Hematopoietic multipotent progenitor cell treated with erythropoietin and hydrocortisone succinate and interleukin-3 and kit ligand, for 4 days (in vitro differentiated cells): Measurements from ENCODE around the gene CCL21.

Experiments used
- DNase-seq: peaks from one replicate; pipeline ENCODE4 v3.0.0-alpha.2; 2015

The CCL21 gene

GRCh38 chr9:34701769-34702736, 7.9 kb downstream of the CCL21 start:
- peak; percentile 87 for DNase-seq

- DNase-seq = peak; percentile 83
These were observed 8.7 kb downstream of the CCL21 start for GRCh38 chr9:34701023-34701768.

DNA sequence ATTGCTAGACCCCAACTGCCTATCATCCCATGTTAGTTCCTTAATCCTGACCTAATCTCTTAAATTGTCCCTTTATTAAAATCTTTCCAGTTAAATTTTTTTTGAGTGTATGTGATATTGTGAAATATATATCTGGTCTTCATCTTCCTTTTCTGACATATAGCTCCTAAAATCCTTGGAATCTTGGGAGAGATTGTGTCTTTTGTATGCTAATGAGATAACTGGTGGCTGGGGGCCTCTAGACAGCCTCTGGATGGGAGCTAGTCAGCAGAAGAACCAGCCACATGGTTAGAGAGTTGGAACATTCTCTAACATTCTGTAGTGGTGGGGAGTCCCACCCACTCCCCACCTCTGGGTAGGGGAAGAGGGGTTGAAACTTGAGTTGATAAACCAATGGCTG, 15.1 kb downstream of the CCL21 start:
- DNase-seq = no peak

GRCh38 chr9:34693560-34693959, 16.4 kb downstream of the CCL21 start:
- no peak for DNase-seq

DNA sequence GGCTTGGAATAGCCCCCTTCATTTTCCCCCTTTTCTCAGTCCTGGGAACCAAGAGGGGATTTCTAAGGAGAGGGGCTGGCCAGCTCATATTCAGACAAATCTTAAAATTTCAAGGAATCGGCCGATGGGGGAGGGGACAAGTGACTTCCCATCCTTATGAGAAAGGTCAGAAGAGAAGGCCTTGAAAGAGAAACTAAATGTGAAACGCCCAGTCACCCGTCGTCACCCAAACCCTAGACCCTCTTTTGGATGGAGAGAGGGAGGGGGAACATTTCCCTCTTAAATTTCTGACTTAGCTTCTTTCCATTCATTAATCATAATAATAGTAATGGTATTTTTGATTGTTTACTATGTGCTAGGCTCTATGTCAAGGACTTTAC, 18.0 kb downstream of the CCL21 start:
- no peak for DNase-seq

- peak; percentile 49 for DNase-seq
These were observed 18.7 kb downstream of the CCL21 start, which contains the start of gene CCL19 for GRCh38 chr9:34690983-34691935. TSS of gene CCL19 (minus strand) at chr9:34691276. CDS start at chr9:34691139, 137 bp downstream.

DNA sequence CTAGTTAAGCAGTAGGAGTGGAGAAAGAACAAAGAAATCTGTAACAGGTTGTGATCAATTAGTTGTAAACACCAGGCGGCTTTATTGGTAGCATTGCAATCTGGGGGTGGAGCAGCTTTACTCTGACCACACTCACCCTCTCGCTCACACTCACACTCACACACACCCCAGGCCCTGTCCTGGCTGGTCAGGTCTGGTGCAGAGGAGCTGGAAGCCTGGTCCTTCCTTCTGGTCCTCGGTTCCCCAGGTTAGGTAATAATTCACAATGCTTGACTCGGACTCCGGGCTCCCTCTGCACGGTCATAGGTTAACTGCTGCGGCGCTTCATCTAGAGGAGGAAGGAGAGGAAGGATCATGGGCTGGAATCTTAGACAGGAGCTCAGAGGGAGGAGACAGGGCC, 20.4 kb downstream of the CCL21 start:
- no peak for DNase-seq

DNA sequence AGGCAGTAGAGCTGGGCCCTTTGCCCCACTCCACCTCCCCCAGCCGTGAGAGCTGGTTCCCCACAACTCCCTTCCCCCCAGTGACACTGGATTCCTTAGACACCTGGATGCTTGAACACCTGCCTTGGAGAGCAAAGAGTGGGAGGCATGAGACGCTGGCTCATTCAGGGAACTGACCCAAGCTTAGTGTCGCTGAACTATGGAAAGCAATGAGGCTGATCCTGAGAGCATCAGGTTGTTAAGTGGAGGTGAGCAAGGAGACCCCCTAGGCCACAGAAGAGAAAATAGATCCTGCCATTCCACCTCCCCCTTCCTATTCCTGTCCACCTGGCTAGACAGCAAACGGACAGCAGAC, 20.8 kb downstream of the CCL21 start:
- DNase-seq = no peak

DNA sequence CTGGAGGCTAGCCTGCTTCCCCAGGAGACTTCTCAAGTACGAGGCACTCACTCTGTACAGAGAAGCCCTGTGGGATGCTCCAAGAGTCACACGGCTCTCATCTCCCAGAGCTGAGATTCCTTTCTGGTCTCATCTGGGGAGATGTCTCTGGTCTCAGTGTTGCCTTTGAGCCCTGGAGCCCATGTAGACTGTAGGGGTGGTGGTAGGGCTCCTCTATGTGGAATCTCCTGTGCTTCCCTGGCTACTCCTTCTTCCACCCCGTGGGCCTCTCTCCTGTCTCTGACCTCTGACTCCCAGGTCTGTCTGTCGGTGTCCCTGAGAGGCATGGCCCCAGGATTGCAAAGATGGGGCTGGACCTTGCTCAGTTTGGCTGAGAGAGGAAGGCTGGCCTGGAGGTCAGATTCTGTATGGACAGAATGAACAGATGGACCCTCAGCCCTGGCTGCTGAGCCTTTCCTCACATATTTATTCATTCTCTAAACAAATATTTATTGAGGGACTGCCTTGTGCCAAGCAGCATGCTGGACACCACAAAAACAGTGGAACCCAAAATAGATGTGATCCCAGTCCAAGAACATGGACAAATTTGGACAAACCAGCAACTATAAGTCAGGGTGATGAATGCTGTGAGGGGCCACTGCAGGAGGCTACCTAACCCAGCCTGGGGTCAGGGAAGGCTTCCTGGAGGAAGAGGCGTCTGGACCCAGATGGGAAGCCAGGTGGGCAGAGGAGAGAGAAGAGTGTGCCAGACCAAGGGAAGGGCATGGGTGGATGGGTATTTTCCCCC, 21.4 kb downstream of the CCL21 start:
- no peak for DNase-seq

DNA sequence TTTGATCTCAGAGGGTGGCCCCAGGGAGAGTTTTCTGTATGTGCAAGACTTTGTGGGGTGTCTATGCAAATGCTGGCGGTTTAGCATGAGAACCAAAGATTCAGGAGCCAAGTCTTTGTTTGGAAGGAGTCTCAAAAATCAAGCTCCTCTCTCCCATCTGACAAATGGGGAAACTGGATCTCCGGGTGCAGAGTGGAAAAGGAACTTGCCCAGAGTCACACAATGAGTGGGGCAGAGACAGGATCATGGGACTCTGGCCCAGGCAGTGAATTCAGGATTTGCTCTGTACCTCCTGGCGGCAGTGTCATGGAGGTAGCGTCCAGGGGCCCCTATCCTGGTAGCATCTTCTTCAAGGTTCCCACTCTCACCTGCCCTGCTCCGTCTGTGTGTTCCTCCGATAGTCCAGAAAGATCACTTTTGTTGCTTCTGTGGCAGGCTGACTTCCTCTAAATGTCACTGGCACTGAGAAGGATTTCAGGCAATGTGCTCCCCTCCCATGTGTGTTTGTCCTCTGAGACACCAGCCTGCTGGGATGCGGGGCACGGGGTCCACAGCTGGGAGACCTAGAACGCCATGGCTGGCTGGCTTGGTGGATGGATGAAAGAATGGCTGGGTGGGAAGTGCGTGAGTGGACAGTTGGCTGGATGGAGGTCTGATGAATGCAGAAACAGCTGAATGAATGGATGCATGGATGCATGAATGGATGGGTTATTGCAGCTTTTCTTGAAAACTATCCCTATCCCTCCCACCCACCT, 22.5 kb downstream of the CCL21 start:
- no peak for DNase-seq

DNA sequence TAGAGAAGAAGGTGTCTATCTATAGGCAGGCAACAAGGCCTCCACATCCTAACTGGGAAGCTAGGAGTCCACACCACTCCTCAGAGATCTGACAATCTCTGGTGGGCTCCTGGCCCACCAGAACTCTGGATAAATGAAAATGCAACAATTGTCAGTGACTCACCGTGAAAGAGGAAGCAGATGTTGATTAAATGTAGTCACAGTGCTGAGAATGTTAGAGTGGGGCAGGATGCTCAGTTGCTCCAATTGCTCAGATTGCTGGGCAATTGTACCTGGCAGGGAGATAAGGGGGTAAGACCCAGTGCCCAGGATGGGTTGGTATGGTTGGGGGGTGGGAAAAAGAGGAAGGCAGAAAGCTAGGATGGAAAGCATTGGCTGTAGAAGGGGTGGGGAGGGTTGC, 23.2 kb downstream of the CCL21 start:
- DNase-seq = no peak

GRCh38 chr9:34686231-34686630, 23.7 kb downstream of the CCL21 start:
- no peak for DNase-seq

- DNase-seq = no peak
These were observed 24.3 kb downstream of the CCL21 start for GRCh38 chr9:34685591-34685990.

DNA sequence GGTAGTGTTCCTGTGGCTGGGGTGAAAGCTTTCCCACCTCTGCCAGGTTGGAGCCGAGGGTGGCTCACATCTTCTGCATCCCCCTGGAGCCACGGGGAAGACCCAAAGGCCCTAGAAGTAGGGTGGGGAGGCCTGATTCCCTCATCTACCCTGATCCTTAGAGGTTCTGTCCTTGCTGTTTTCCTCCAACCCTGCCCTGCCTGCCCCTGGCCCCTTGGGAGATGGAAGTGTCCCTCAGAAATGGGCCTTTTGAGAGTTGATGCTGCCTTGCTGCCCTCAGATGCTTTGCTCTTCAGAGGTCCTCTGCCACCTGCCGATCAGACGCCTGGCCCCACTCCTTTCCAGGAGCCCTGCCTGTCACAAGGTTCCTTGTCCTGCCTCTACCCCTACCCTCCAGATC, 25.1 kb downstream of the CCL21 start:
- no peak for DNase-seq

- DNase-seq = no peak
These were observed 25.8 kb downstream of the CCL21 start for GRCh38 chr9:34684145-34684544.

- no peak for DNase-seq
These were observed 34.1 kb downstream of the CCL21 start for GRCh38 chr9:34675869-34676268.

DNA sequence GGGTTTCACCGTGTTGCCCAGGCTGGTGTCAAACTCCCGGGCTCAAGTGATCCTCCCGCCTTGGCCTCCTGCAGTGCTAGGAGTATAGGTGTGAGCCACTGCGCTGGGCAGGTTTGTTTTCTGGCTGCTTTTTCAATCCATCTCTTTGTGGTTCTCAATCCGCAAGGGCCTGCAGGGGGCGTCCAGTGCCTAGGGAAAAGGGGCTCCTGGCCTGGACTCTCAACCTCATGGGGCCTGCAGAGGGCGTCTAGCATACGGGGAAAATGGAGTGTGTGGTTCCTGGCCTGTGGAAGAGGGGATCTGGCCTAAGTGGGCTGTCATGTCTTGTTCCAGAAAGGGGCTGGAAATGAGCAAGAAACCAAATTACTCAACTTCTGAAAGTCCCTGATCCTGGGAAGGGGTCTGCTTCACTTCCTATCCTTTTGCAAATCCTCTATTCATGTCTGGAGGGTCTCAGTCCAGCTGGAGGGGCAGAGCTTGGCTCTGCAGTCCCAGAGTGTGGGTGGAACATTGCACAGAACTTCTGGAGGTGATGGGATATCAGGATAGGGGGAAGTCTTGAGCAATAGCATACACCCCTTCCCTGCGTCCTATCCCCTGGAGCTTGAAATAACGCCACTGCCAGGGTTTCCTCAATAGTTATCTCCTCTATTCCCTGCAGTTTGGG, 34.8 kb downstream of the CCL21 start:
- DNase-seq = peak; percentile 93

DNA sequence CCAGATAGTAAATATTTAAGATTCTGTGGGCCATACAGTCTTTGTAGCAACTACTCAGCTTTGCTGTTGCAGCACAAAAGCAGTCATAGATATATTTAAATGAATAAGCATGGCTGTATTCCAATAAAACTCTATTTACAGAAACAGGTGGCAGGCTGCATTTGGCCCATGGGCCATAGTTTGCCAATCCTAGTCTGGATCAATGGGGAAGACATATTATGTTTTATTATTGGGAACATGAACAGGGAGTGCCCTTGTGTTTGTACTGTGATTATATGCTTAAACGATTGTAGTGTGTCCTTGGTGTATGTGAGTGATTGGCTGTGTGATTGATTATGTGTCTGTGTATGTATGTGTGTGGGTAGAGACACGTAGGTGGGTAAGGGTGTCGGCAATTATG, 35.5 kb downstream of the CCL21 start:
- no peak for DNase-seq

DNA sequence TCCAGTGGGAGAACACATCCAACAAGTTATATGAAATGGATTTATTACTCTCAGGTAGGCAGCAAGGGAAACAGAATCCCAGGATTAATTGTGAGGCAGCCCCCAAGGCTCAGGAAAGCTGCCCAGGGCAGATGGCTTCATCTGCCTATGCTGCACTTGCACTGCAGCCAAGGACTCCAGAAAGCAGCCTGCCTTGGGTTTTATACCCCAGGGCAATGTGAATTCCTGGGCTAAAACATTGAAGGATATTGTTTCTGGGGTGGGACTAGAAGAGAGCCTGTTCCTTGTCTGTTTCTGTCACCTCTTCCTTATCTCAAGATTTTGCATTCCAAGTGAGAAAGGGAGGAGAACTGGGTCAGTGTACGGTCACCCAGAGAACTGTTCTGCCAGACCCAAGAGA, 38.6 kb downstream of the CCL21 start:
- no peak for DNase-seq

GRCh38 chr9:34669809-34670562, 40.0 kb downstream of the CCL21 start:
- DNase-seq = no peak
